ENCODE measurements around the gene VSTM4.

GRCh38 chr10:48990226-48990625 lies 125.1 kb downstream of the VSTM4 start:
- no peak for TF ChIP-seq POLR2A (IDR thresholded peaks at IDR 0.05)
- TF ChIP-seq, protein P1, sequence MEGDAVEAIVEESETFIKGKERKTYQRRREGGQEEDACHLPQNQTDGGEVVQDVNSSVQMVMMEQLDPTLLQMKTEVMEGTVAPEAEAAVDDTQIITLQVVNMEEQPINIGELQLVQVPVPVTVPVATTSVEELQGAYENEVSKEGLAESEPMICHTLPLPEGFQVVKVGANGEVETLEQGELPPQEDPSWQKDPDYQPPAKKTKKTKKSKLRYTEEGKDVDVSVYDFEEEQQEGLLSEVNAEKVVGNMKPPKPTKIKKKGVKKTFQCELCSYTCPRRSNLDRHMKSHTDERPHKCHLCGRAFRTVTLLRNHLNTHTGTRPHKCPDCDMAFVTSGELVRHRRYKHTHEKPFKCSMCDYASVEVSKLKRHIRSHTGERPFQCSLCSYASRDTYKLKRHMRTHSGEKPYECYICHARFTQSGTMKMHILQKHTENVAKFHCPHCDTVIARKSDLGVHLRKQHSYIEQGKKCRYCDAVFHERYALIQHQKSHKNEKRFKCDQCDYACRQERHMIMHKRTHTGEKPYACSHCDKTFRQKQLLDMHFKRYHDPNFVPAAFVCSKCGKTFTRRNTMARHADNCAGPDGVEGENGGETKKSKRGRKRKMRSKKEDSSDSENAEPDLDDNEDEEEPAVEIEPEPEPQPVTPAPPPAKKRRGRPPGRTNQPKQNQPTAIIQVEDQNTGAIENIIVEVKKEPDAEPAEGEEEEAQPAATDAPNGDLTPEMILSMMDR (IDR thresholded peaks at IDR 0.05 in 4 of 5, conservative IDR thresholded peaks at IDR 0.05 in 1 of 5): no peak
